GM21515 (cell line): ENCODE data around the gene HUNK.

Source experiments
- ATAC-seq: cut with Tn5 transposase; IDR thresholded peaks from one replicate; pipeline ENCODE4 v1.9.1; 2021; ENCODE audit not compliant: unreplicated experiment

HUNK gene

DNA sequence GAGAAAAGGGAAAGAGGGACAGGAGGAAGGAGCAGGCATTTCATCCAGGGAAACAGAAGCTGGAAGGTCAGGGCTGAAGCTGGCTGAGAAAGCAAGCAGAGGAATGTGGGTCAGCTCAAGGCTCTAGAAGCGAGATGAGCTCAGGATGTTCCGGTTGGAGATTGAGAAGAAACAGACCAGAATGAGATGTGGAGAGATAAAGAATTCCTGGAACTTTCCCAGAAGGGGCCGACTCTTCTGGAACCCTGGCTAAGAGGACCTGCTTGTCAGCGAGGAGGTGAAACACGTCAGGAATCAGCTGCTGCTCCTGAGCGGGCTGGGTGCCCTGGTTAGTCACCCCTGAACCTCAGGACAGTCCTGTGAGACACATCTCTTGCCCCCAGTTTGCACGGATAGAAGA is 75.9 kb downstream of the HUNK start:
- ATAC-seq: no peak

DNA sequence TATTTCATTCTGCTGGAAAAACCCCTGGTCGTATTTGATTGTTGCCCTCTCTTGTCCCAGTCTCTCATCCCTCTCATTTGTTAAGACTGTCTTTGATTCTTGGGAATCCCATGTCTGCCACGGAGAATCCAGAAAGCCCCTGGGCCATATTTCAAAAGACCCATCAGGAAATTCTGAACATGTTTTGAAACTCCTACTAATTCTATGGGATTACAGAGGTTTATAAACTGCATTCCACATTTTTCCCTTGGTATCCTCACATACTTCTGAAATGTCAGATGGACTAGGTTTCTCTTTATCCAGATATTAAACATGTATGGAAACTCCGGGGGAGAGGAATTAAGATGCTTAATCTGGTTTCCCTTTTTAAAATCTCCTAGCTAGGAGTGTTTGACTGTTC is 80.0 kb downstream of the HUNK start:
- ATAC-seq: no peak

DNA sequence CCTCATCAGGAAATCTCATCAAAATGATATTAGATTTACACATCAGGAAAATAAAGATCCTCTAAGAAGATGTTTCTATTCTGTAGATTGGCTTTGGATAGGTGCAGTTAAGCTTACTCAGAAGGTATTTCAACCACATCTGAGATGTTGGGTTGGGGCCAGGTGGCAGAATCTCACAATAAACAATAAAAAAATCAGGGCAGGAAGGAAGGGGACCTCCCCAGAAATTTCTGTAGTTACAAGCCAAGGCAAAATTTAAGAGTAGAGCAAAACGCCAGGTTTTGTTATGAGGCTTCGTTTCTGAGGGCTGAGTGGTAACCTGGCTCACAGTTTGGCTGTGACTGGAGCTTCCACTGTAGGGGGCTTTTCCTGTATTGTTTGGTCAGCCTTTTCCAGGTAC is 84.8 kb downstream of the HUNK start:
- no peak for ATAC-seq

DNA sequence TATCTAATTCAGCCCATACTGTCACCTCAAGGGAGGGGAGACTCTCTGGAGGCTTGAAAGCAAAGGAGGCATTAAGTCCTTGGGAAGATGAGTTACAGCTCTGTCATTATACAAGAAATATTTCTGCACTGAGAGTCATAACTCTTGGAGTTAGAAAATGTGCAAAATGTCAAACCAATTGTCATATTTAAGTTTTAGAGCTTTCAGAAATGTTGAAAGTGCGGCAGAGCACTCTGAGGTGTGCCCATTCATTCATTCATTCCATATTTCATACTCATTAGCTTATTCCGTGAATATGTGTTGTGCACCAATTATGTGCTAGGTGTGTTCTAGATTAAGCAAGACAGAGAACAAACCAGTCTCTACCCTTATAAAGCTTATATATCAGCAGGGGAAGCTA is 87.1 kb downstream of the HUNK start:
- no peak for ATAC-seq

DNA sequence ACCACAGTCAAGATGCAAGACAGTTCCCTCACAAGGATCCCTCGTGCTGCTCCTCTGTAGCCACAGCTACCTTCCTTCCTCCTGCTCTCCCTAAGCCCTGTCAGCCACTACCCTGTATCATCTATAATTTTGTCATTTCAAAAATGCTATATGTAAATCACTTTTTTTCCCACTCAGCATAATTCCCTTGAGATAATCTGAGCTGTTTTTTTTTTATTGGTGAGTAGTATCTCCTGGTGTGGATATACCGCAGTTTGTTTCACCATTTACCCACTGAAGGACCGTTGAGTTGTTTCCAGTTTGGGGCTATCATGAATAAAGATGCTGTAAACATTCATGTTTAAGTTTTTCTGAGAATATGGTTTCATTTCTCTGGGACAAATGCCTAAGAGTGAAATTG is 88.2 kb downstream of the HUNK start:
- ATAC-seq: no peak

DNA sequence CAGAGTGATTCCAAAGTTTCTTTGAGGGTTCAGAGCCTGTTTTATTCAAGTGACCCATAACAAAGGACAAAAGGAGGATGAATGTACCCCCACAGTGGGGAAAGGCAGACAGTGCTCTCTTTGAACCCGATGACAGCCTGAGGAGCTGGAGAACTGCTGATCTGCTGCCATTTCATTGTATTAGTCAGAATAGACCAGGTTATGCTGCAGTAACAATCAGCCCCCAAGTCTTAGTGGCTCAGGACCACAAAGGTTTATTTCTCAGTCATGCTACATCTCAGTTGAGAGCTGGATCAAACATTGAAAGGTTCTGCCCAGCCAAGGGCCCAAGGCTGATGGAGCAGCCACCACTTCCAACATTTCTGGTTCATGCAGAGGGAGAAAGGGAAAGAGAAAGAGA is 88.9 kb downstream of the HUNK start:
- ATAC-seq: no peak

DNA sequence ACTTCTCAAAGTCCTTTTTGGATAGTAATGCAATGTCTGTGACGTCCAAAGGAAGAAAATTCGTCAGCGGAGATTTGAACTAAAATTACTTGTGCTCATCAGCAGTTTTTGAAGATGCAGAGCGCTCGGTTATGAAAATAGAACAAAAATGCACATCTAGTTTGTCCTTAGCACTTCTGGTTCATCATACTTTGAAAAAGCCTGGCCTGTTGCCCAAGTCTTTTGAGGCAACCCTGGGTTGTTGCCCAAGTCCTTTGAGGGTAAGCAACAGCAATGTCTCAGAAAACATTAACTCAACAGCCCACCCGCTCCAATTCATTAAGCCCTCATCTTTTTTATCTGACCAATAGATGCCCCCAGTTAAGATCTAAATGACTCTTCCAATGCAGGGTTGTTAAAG is 91.9 kb downstream of the HUNK start:
- no peak for ATAC-seq

DNA sequence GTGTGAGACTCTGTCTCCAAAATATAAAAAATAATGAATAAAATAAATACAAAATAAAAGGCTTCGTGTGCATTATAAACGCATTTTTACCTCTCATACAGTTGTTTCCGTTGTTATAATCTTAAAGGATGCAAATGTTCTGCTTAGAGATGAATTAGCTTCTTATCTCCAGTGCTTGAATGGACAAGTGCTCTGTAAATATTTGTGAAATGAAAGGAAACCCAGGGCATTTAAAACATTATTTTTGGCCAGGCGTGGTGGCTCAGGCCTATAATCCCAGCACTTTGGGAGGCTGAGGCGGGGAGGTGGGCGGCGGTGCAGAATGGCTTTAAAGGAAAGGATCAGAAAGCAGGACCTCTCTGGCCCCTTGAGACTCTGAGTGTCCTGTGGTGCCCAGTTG is 94.5 kb downstream of the HUNK start:
- no peak for ATAC-seq

DNA sequence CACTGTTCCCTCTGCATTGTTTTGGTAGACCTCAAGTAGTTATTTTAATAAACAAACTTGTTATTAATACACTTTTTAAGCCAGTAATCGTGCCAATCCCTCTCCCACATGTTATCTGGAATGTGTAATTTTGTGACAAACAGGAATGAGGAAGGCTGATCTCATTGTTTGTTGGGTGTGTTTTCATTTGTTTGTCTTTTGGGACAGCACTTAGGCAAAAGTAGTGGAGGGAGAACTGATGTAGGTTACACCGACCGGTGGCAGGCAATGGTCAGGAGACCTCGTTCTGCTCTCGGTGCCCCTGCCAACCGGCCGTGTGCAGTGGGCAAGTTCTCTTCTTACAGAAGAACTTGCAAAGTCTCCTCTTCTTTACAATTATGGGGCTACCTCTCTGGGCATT is 99.8 kb downstream of the HUNK start:
- no peak for ATAC-seq

DNA sequence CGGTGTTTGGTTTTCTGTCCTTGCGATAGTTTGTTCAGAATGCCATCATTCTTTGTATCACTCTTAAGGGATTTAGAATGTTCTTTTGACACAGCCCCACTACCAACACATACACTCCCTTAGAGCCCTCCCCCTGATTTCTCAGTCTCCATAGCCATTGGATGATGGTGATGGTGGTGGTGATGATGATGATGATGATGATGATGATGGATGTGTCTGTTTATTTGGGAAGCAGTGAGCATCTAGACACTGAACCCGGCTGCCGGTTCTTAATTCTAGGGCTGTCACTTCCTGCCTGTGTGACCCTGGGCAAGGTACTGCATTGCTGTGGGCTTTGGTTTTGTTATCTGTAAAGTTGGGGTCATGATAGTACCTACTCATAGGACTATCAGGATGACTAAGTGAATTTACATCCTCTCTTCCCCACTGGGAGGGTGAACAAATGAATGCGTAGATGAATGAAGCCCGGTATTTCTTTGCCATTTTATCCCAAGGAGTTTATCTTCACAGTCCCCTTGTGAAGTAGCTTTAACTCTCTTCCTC is 100.7 kb downstream of the HUNK start:
- ATAC-seq: no peak

DNA sequence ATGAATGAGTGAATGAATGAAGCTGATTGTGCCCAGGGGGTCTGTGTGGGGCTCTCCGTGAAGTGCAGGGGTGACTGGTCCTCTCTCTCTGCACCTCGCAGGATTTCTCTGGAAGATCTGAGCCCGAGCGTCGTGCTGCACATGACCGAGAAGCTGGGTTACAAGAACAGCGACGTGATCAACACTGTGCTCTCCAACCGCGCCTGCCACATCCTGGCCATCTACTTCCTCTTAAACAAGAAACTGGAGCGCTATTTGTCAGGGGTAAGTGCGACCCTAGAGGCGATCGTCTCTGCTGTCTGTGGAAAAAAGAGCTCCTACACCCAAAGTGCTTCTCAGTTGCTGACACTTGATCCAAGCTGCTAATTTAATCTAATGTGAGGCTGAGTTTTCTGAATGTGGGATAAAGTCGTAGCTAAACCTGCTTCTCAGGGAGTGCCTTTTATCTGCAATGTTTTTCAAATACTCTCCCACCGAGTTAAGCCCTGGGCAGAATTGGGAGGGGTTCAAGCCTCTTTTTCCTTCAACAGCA is 101.7 kb downstream of the HUNK start:
- ATAC-seq: no peak

DNA sequence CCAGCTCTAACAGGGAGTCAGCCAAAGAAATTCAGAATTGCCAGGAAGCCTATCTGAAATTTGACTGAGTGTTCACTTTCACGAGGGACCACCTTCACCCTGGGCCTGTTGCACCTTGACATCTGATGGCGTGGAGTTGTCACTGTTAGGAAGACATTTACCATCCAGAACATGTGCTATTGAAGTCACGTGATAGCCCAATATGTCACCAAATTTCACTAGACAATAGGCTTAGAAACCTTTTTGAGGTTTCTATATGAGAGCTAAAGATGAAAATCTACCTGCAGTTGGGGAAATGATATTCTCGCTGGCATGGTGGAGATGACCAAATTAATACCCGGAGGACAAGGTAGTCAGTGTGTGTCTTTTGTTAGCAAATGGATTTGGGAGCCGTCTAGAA is 102.7 kb downstream of the HUNK start:
- no peak for ATAC-seq

DNA sequence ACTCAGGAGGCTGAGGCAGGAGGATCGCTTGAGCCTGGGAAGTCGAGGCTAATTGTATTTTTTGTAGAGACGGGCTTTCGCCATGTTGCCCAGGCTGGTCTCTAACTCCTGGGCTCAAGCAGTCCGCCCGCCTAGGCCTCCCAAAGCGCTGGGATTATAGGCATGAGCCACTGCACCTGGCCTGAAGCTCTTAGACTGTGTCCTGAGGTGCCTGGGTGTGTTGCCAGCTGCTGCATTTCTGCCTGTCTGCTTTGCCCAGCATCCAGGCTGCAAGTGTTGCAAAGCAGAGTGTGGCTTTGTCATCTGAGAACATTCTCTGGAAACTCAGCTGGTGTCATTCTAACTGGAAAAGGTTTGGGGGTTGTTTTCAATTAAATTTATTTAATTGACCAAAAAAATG is 105.0 kb downstream of the HUNK start:
- ATAC-seq: no peak

DNA sequence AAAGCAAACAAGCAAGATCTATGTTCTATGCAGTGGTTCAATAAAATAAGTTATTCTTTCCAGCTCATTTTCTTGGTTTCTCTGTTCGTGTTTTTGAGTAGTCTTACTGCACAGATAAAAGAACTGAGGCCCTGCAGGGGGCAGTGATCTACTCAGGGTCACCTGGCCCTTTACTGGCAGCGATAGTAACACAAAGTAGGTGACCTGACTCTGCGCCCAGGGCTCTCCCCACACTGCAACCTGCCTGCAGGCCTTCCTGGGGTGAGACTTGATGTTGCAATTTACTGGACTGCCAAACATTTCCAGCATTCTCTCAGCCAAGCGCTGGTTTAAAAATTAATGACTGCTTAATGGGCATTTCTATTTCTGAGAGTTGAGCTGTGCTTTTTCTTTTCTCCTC is 110.3 kb downstream of the HUNK start:
- ATAC-seq: no peak

DNA sequence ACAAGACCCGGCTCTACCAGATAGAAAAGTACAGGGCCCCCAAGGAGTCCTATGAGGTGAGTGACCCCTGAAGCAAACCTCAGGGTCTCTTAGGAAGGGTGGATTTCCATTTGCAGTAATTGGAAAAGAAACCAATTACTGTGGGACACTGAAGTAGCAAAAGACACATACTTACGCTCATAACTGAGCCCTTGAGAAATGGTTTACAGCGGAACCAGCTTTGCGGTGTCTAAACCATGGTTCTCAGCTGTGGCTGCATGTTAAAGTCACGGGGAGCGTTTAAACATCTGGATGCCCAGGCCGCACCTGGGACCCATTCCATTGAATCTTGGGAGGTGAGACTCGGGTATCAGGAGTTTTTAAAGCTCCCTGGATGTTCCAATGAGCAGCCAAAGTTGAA is 110.7 kb downstream of the HUNK start:
- ATAC-seq: no peak

DNA sequence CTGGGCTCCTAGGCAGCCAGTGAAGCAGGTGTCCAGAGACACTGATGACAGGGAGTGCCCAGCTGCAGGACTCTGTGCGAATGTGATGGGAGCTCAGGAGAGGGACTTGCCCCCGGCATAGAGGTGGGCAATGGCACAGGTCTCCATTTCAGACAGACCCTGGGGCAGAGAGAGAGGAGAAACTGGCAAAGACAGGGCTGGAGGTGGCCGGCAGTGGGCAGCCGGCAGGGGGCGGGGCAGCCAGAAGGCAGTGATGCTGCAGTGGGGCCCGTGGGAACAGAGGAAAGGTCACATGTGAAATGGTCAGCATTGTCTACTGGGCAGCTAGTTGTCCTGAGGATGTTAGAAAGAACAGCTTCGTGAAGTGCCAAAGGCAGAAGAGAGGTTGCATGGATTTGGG is 112.6 kb downstream of the HUNK start:
- no peak for ATAC-seq

DNA sequence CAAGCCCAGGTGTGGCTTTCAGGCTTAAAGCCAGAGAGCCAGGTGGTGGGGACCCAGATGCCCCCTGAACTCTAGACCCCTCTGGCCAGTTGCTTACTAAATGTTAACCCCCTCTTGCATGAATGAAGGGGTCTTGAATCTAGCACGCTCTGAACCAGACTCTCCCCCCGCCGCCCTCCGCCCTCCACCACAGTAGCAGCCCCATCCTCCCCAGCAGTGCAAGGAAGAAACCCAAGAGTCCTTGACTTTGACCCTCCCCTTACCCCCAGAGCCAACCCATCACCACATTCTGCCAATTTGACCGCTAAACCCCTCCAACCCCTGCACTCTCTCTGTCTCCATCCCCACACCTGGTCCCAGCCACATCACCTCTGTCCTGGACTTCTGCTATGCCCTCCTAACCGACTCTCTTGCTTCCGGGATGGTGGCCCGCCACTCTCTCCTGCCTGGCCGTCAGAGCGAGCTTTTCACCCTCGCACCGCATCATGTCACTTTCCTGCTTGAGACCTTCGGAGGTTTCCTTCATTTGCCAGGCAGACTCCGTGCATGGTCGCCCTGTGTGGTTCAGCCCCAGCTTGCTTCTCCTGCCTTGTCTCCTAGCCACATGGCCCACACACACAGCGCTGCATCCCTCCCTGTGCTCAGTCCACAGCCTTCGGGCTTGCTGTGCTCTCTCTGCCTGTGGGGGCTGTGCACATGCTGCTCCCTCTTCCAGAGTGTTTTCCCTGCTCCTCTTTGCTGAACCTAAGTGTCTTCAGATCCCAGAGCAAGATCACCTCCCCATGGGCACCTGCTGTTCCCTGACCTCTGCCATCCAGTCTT is 113.4 kb downstream of the HUNK start:
- no peak for ATAC-seq

DNA sequence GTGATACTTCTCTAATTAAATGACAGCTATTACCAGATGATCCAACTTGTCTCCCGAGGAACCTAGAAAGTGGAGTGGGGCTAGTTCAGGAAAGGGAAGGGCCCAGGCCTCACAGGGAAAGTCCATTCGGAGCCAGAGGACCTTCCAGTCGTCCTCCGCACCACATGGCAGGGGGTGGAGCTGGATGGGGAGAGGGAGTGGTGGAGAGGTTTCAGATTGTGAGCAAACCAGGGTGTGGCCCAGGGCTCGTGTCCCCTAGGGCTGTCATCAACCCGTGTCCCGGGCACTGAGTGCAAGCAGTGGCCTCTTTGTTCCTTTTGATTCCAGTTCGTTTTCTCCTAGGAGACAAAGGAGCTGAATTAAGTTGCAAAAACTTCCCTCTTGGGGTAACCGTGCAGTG is 114.9 kb downstream of the HUNK start:
- ATAC-seq: no peak

DNA sequence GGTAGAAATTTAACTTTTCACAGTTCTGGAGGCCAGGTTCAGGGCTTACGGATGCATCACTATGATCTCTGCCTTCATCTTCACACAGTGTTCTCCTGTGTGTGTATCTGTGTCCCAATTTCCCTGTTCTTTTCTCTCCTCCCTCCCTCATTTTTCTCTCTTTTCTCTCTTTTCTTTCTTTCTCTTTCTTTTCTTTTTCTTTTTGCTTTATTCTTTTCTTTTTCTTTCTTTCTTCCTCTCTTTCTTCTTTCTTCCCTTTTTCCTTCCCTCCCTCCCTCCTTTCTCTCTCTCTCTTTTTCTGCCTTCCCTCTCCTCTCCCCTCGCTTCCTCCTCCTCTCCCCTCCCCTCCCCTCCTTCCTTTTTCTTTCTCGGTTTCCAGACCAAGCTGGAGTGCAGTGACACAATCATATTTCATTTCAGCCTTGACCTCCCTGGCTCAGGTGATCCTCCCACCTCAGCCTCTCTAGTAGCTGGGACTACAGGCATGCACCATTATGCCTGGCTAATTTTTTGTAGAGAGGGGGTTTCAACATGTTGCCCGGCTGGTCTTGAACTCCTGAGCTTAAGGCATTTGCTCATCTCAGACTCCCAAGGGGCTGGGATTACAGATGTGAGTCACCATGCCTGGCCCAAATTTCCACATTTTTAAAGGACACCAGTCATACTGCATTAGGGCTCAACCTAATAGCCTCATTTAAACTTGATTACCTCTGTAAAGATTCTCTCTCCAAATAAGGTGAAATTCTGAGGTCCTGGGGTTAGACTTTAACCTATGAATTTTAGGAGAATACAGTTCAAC is 115.9 kb downstream of the HUNK start:
- ATAC-seq: no peak

DNA sequence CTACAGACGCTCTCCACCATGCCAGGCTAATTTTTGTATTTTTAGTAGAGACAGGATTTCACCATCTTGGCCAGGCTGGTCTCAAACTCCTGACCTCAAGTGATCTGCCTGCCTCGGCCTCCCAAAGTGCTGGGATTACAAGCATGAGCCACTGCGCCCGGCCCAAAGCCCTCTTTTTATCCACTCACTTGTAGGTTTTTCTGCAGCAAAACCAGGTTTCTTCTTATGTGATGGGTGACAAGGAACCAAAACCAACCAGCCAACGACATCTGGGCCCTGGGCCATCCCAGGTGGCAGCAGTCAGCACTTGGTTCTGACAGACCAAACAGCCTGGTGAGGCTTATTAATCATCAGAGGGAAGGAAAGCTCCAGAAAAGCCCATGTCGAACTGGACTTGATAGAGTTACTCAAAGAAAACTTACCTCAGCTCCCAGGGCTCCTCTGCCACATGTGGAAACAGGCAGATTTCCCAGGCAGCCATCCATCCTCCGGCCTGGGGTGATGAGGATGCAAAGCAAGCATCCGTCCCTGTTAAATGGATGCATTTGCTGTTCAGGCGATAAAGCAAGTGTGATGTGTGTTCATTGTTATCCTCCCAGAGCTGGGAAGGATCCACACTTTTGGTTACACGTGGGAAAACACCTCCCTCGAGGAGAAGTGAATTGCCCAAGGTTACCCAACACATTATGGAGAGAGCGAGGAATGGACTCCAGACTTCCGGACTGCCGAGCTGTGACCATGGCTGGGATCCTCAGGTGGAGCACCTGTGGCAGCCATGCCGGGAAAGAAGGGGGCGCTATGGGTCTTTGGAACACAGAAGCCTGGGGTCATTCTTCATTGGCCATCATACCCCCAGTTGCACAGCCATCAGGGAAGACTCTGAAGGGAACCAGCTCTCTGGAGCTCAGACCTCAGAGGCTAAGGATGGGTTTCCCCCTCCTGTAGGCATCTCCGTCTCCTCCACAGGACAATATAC is 118.8 kb downstream of the HUNK start:
- ATAC-seq: no peak

DNA sequence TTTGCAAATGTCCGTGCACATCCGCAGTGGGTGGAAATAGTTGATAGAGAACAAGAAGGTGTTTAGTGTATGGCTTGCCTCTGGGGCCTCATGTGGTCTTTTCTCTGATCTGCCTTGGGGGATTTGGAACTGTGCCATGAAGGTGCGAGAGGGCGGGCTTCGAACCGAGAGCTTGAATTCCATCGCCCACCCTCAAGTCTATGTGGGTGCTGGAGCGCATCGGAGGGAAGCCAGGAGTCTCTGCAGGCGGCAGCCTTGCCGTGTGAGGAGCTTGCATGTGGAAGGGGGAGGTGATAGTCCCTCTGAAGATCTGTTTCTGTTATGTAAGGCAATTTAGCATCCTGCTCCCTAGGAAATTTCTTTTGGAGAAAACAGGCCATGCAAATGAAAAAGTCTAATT is 119.6 kb downstream of the HUNK start:
- no peak for ATAC-seq
